Psoas muscle (tissue), 8 donors: Measurements from ENCODE around the gene ZNF429. TPM values are rescaled to one million over a fixed set of nuclear protein-coding genes. Genes with fewer than 3 reads are reported as not detected.
A peak's percentile ranks its signal among the peaks of the same experiment; 100 is the strongest.

Experiments
- ATAC-seq, 4 donors: fragments of 200-7000 bp; cut with Tn5 transposase; one replicate each; pipeline ENCODE4 v1.9.1; 2020; ENCODE audit warnings: moderate library complexity in 3 of 4, mild to moderate bottlenecking in 2 of 4
- DNase-seq, 2 donors: peaks; one replicate each; pipeline ENCODE4 v3.0.0-alpha.2; 2020
- H3K27ac ChIP-seq: fragments of 200-600 bp; one replicate; pipeline ENCODE4 v1.8.0; 2022
- H3K27me3 ChIP-seq, 3 donors: fragments of 200-600 bp in 1 of 3; one replicate each; pipeline versions ENCODE4 v1.6.1 to v1.8.0; 2013 to 2022; ENCODE audit warnings: low read length in 2 of 3, mild to moderate bottlenecking in 2 of 3, moderate library complexity in 1 of 3; ENCODE audit not compliant: insufficient read depth in 3 of 3
- H3K36me3 ChIP-seq, 2 donors: fragments of 200-600 bp in 1 of 2; one replicate each; pipeline versions ENCODE4 v1.6.1 to v1.8.0; 2013 to 2022; ENCODE audit warnings: low read depth in 1 of 2, mild to moderate bottlenecking in 1 of 2, moderate library complexity in 1 of 2; ENCODE audit not compliant: insufficient read depth in 1 of 2
- H3K4me1 ChIP-seq: fragments of 200-600 bp; one replicate; pipeline ENCODE4 v1.8.0; 2022
- H3K4me3 ChIP-seq: fragments of 200-600 bp; one replicate; pipeline ENCODE4 v1.8.0; 2022; ENCODE audit warnings: mild to moderate bottlenecking
- H3K9me3 ChIP-seq: fragments of 200-600 bp; one replicate; pipeline ENCODE4 v1.8.0; 2022
- WGBS, 3 donors: extraction: QIAGEN DNeasy Blood & Tissue Kit; methylation state at CpG; one replicate each; pipeline versions ENCODE4 v1.1.6 to v1.1.7; 2013; 5-methylcytosine and 5-hydroxymethylcytosine counted together
- intact Hi-C, 2 donors: fragments of 100-400 bp; cut with DNase I; formaldehyde crosslinking; loops; one replicate each; pipeline versions ENCODE4 v1.11.0 to v1.14.2; 2022
- polyA plus RNA-seq, 3 donors: library from polyadenylated mRNA; stranded (reverse); fragments of 200-250 nt; gene quantifications; one replicate each; pipeline ENCODE4 v1.2.3, GENCODE V29; 2013
- total RNA-seq, 4 donors: library from RNA; stranded (reverse); fragmentation: NEBNext Ultra II Directional in 2 of 4; extraction: Animal tissue kit (Norgen Biotek cat#: 25700) in 2 of 4; gene quantifications; one replicate each; pipeline versions ENCODE4 v1.2.1 to v1.2.4, GENCODE V29; 2021 to 2023
- TF ChIP-seq, protein P1 (sequence below): fragments of 200-600 bp; IDR thresholded peaks from one replicate; pipeline ENCODE4 v1.8.0; 2022; ENCODE audit warnings: antibody characterized with exemption
- donor health status: healthy with polysubstance abuse.
- donor health status: DM: no; HTN: no; CAD: no; lungs with moderate emphysema.
- donor health status: Bipolar disorder and iron deficiency.
- donor health status: healthy.
- donor health status: DM: yes; HTN: yes; CAD: no.
- donor health status: DM: no; HTN: no; CAD: no.
- donor health status: DM: no; HTN: no; CAD: no.
- donor health status: DM: yes; HTN: yes; CAD: no.

The ZNF429 gene
- total and polyA plus RNA-seq, 7 donors = 3.5 to 11.3 (median 7.1) TPM

DNA sequence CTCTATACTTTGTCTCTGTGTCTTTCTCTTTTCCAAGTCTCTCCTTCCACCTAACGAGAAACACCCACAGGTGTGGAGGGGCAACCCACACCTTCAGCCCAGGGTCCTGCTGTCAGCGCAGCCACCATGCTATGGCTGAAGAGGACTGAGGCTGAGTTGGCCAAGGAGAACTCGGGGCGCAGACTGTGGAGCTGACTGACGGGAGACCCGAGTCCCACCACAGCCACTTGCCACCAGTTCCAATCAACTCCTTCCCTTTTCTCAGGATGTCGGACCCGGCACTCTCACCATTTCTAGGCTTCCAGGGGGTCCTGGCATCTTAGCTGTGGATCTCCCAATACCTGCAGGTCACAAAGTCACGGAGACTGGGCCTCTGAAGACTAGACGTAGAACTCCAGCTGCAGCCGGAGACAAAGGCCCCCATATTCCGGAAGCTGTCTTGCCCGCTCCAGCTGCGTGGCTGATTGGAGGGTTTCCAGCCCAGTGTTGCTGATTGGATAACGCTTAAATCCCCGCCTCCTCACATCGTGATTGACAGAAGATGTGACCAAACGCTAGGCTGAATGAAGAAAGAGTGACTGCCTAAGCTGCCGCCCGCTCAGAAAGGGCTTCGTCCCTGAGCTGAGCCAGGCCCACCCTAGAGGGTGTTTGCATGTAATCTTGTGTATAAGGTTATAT is 63.6 kb downstream of the ZNF429 start:
- WGBS, 3 donors = 43 to 60% (median 44%) methylated on average over 21 of the region's 21 CpGs
- Histone ChIP-seq H3K4me3 (peak overlapping the region; percentile 67), H3K36me3 (no peaks in the 10 kb centered on the region), H3K9me3 (no peaks in the 10 kb centered on the region), H3K27me3 (no peaks in the 10 kb centered on the region), H3K27ac (peak overlapping the region; percentile 78), H3K4me1 (no peaks in the 10 kb centered on the region)
- intact Hi-C loops = no loop called here
- peak; percentile 78 to 81 for DNase-seq
- peak; percentile 78 to 98 (median 92) for ATAC-seq
- TF ChIP-seq, protein P1, sequence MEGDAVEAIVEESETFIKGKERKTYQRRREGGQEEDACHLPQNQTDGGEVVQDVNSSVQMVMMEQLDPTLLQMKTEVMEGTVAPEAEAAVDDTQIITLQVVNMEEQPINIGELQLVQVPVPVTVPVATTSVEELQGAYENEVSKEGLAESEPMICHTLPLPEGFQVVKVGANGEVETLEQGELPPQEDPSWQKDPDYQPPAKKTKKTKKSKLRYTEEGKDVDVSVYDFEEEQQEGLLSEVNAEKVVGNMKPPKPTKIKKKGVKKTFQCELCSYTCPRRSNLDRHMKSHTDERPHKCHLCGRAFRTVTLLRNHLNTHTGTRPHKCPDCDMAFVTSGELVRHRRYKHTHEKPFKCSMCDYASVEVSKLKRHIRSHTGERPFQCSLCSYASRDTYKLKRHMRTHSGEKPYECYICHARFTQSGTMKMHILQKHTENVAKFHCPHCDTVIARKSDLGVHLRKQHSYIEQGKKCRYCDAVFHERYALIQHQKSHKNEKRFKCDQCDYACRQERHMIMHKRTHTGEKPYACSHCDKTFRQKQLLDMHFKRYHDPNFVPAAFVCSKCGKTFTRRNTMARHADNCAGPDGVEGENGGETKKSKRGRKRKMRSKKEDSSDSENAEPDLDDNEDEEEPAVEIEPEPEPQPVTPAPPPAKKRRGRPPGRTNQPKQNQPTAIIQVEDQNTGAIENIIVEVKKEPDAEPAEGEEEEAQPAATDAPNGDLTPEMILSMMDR = no peak

DNA sequence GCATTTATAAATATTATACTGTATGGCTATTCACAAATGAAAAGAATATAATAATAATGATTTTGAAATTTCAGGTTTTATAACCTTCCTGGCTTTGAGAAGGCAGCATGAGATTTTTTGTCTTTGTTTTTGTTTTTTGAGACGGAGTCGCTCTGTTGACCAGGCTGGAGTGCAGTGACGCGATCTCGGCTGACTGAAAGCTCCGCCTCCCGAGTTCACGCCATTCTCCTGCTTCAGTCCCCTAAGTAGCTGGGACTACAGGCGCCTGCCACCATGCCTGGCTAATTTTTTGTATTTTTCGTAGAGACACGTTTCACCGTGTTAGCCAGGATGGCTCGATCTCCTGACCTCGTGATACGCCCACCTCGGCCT is 64.1 kb downstream of the ZNF429 start:
- TF ChIP-seq, protein P1 = no peak
- 50 to 79% (median 63%) methylated on average over 16 of the region's 16 CpGs for WGBS, 3 donors
- DNase-seq (no peak), ATAC-seq (peak in 3 of 4 donors; percentile 23 to 52 (median 50))
- Histone ChIP-seq H3K36me3 (no peaks in the 10 kb centered on the region), H3K27me3 (no peaks in the 10 kb centered on the region), H3K4me3 (peak overlapping the region; percentile 67), H3K9me3 (no peaks in the 10 kb centered on the region), H3K4me1 (no peaks in the 10 kb centered on the region), H3K27ac (peak overlapping the region; percentile 78)
- intact Hi-C loops = no loop called here

DNA sequence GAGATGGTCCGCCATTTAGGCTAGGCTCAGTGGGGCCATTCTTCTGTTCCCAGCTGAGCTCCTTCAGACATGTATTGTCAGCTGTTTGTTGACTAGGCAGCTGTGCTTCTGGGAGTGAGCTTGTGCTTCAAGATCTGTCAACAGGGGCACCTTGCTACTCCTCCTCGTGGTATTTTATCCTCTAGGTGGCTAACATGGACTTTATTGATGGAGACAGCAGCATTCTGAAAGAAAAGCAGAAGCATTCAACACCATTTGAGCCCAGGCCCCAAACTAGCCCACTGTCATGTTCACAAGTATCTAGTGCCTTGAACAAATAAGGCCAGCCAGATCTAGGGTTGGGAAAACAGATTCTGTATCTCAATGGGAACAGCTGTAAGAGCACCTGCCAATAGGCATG is 65.9 kb downstream of the ZNF429 start:
- H3K36me3 ChIP-seq = no peaks in the 10 kb centered on the region
- H3K27ac ChIP-seq = no peak overlapping the region
- H3K27me3 ChIP-seq = no peaks in the 10 kb centered on the region
- no peak for ATAC-seq
- no peak for DNase-seq
- no peaks in the 10 kb centered on the region for H3K9me3 ChIP-seq
- H3K4me3 ChIP-seq = no peak overlapping the region
- H3K4me1 ChIP-seq = no peaks in the 10 kb centered on the region
- WGBS, 3 donors = 59 to 71% (median 64%) methylated on average over 2 of the region's 2 CpGs
- intact Hi-C loops = no loop called here
- TF ChIP-seq, protein P1 = no peak

DNA sequence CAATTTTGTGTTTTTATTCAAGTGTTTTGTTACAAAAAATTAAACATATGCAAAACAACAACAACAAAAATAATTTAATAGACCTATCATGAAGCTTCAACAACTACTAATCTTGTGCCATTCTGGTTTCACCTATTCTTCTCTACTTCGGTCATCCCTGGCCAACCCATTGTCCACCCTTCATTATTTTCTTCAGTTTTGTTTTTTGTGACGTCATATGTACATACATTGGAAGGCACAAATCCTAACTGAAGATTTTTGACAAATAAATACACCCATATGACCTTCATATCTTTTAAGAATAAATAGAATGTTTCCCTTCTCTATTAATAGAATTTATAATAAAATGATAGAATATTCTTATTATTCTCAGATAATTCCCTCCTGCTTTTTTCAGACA is 69.2 kb downstream of the ZNF429 start:
- DNase-seq (no peak), ATAC-seq (no peak)
- no peaks in the 10 kb centered on the region for H3K4me1 ChIP-seq
- no peaks in the 10 kb centered on the region for H3K36me3 ChIP-seq
- WGBS, 3 donors = 54 to 74% (median 66%) methylated on average over 2 of the region's 2 CpGs
- intact Hi-C loops = no loop called here
- no peaks in the 10 kb centered on the region for H3K27me3 ChIP-seq
- H3K9me3 ChIP-seq = no peaks in the 10 kb centered on the region
- H3K27ac ChIP-seq = no peak overlapping the region
- no peak overlapping the region for H3K4me3 ChIP-seq
- TF ChIP-seq, protein P1 = no peak

DNA sequence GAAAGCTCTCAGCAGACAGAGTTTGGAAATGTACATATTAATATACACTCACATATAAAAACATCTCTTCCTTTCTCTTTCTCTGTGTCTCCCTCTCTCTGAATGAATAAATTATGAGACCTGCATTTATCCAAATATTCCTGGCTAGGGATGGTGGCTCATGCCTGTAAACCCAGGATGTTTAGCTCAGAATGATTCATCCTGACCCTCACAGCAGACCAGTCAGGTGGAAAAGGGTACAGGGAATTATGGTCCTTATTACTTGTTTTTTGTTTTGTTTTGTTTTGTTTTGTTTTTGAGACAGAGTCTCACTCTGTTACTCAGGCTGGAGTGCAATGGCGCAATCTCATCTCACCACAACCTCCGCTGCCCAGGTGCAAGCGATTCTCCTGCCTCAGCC is 71.1 kb downstream of the ZNF429 start:
- ATAC-seq (no peak), DNase-seq (no peak)
- intact Hi-C loops = no loop called here
- Histone ChIP-seq H3K4me3 (no peak overlapping the region), H3K27me3 (no peaks in the 10 kb centered on the region), H3K36me3 (no peaks in the 10 kb centered on the region), H3K4me1 (no peaks in the 10 kb centered on the region), H3K27ac (no peak overlapping the region), H3K9me3 (no peaks in the 10 kb centered on the region)
- TF ChIP-seq, protein P1 = no peak
- 95 to 98% (median 96%) methylated on average over 3 of the region's 3 CpGs for WGBS, 3 donors
